Transverse colon (tissue), 4 donors: ENCODE data around the gene DCLRE1C. TPM values are rescaled to one million over a fixed set of nuclear protein-coding genes. Genes with fewer than 3 reads are reported as not detected.
A peak's percentile ranks its signal among the peaks of the same experiment; 100 is the strongest.
"Not testable (repeated sequence)": the region's sequence is repeated elsewhere in the genome, so short reads cannot be mapped to it uniquely, and the experiment has no call there.

Experiments used
- DNase-seq: peaks from one replicate; pipeline ENCODE4 v3.0.0-alpha.2; 2019
- H3K27ac ChIP-seq, 4 donors: fragments of 200-600 bp; sonication (generic); 2 replicates each; pipeline ENCODE4 v1.5.1; 2016 to 2018; ENCODE audit warnings: inconsistent platforms in 4 of 4
- H3K27me3 ChIP-seq: fragments of 200-600 bp; sonication (generic); 2 replicates; pipeline ENCODE4 v1.5.1; 2017; ENCODE audit warnings: inconsistent platforms
- H3K36me3 ChIP-seq, 4 donors: fragments of 200-600 bp; sonication (generic); 2 replicates each; pipeline ENCODE4 v1.5.1; 2017 to 2019; ENCODE audit warnings: inconsistent platforms in 4 of 4
- H3K4me1 ChIP-seq, 4 donors: fragments of 200-600 bp; sonication (generic); 2 replicates each; pipeline ENCODE4 v1.5.1; 2017 to 2020; ENCODE audit warnings: inconsistent platforms in 4 of 4
- H3K4me3 ChIP-seq, 4 donors: fragments of 200-600 bp; sonication (generic); 1 replicate in 1 of 4; 2 replicates in 3 of 4; pipeline versions ENCODE4 v1.5.1 to v1.6.1; 2017 to 2019; ENCODE audit warnings: inconsistent platforms in 4 of 4
- H3K9me3 ChIP-seq, 2 donors: fragments of 200-600 bp; sonication (generic); 2 replicates each; pipeline ENCODE4 v1.5.1; 2017 to 2019; ENCODE audit warnings: inconsistent platforms in 2 of 2
- CTCF ChIP-seq, 5 experiments: fragments of 200-600 bp in 3 of 5; fragments of 450-650 bp in 2 of 5; sonication (generic) in 3 of 5; IDR thresholded peaks; 1 replicate in 2 of 5; 2 replicates in 3 of 5; pipeline ENCODE4 v1.5.1; 2016 to 2017; ENCODE audit warnings: antibody characterized with exemption in 5 of 5, inconsistent platforms in 3 of 5, mild to moderate bottlenecking in 2 of 5, moderate library complexity in 1 of 5
- EP300 ChIP-seq: sonication (generic); formaldehyde crosslinking; IDR thresholded peaks from one replicate; pipeline ENCODE4 v1.6.1; 2017; ENCODE audit warnings: antibody characterized with exemption, low read depth
- POLR2A ChIP-seq: fragments of 450-650 bp; IDR thresholded peaks from one replicate; pipeline ENCODE4 v1.6.1; 2016; ENCODE audit warnings: antibody characterized with exemption, mild to moderate bottlenecking, moderate library complexity
- POLR2AphosphoS5 ChIP-seq, 3 donors: sonication (generic); formaldehyde crosslinking; IDR thresholded peaks; one replicate each; pipeline ENCODE4 v1.6.1; 2016; ENCODE audit warnings: antibody characterized with exemption in 3 of 3
- WGBS, 2 donors: methylation state at CpG; one replicate each; pipeline ENCODE4 v1.1.5; 2018; ENCODE audit warnings: low coverage in 1 of 2; 5-methylcytosine and 5-hydroxymethylcytosine counted together
- in situ Hi-C, 4 donors: fragments of 200-750 bp; cut with MboI; loops; one replicate each; pipeline versions ENCODE4 v1.15.0 to v1.15.1; 2017; ENCODE audit warnings: low sequenced_read_pairs in 3 of 4, low pct_ligation_motif_present in 1 of 4, low pct_unique_long_range_greater_than_20kb in 1 of 4
- intact Hi-C: fragments of 100-400 bp; cut with DNase I; formaldehyde crosslinking; loops from one replicate; pipeline ENCODE4 v1.15.1; 2023; ENCODE audit warnings: low total_unique reads
- total RNA-seq, 4 donors: library from RNA; depleted of rRNA; stranded (reverse); fragments of >200 nt; gene quantifications; one replicate each; pipeline ENCODE4 v1.1.0, GENCODE V29; 2016

Gene DCLRE1C
- total RNA-seq, 4 donors from 2014 or later = 10.0 to 61.3 (median 13.8) TPM

DNA sequence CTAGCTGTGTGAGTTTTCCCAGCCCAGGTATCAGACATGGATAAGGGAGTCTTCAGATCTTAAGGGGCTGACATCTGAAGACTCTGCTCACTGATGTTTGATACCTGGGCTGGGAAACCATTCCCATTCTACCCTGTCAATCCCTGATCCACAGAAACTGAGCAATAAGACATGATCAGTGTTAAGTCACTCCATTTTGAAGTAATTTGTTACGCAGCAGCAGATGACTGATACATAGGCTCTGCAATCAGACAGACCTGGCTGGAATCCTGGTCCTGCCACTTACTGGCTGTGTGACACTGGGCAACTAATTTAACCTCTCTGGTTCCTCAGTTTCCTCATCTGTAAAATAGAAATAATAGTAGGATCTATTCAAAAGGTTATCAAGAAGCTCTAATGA lies 6.6 kb downstream of the DCLRE1C start:
- no peak for DNase-seq
- Histone ChIP-seq H3K4me3 (no peak overlapping the region), H3K4me1 (peaks cover 0 to 17% (median 1%) of the 10 kb centered on the region in 4 donors), H3K36me3 (peaks cover 0 to 32% (median 14%) of the 10 kb centered on the region in 4 donors), H3K27me3 (no peaks in the 10 kb centered on the region), H3K9me3 (no peaks in the 10 kb centered on the region), H3K27ac (no peak overlapping the region)
- 92% methylated on average over 1 of the region's 1 CpG; no CpG with 5 or more reads in 1 of the 2 donors for WGBS, 2 donors
- TF ChIP-seq EP300 = no peak
- TF ChIP-seq POLR2A = no peak
- no peak for TF ChIP-seq POLR2AphosphoS5 (IDR thresholded peaks at IDR 0.05)
- TF ChIP-seq CTCF (IDR thresholded peaks at IDR 0.05) = no peak
- in situ Hi-C loops = no loop called here
- intact Hi-C loops = no loop called here

- in situ Hi-C loops = no loop called here
- no peak for DNase-seq
Measured at GRCh38 chr10:14945108-14945507, 8.8 kb downstream of the DCLRE1C start.

DNA sequence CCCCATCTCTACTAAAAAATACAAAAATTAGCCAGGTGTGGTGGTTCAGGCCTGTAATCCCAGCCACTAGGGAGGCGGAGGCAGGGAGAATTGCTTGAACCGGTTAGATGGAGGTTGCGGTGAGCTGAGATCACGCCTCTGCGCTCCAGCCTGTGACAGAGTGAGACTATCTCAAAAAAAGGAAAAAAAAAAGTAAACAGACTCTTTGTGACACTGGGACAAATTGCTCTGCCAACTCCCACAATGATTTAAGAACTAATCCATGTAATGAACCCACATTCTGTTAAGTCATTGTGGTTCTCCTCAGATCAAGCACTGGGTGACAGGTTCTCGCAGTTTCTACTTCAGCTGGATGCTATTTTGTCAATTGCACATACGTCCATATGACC lies 11.0 kb downstream of the DCLRE1C start:
- H3K9me3 ChIP-seq, H3K27me3 ChIP-seq, intact Hi-C loops, H3K4me3 ChIP-seq, in situ Hi-C loops, H3K4me1 ChIP-seq, DNase-seq, H3K27ac ChIP-seq: not testable (repeated sequence)
- 94 to 100% methylated on average over 2 to 7 of the region's 7 CpGs for WGBS, 2 donors
- H3K36me3 ChIP-seq = peaks cover 0 to 27% (median 13%) of the 10 kb centered on the region in 4 donors

More at GRCh38 chr10:14945108-14945507, 8.8 kb downstream of the DCLRE1C start:
- Histone ChIP-seq H3K4me1 (peaks cover 0 to 8% (median 0%) of the 10 kb centered on the region in 4 donors), H3K36me3 (peaks cover 0 to 32% (median 14%) of the 10 kb centered on the region in 4 donors), H3K9me3 (no peaks in the 10 kb centered on the region), H3K27me3 (no peaks in the 10 kb centered on the region), H3K27ac (no peak overlapping the region), H3K4me3 (no peak overlapping the region)
- 92 to 95% methylated on average over 5 of the region's 5 CpGs for WGBS, 2 donors
- no peak for TF ChIP-seq EP300
- TF ChIP-seq POLR2AphosphoS5 (IDR thresholded peaks at IDR 0.05) = no peak
- TF ChIP-seq POLR2A = no peak
- no peak for TF ChIP-seq CTCF (IDR thresholded peaks at IDR 0.05)
- intact Hi-C loops = no loop called here

DNA sequence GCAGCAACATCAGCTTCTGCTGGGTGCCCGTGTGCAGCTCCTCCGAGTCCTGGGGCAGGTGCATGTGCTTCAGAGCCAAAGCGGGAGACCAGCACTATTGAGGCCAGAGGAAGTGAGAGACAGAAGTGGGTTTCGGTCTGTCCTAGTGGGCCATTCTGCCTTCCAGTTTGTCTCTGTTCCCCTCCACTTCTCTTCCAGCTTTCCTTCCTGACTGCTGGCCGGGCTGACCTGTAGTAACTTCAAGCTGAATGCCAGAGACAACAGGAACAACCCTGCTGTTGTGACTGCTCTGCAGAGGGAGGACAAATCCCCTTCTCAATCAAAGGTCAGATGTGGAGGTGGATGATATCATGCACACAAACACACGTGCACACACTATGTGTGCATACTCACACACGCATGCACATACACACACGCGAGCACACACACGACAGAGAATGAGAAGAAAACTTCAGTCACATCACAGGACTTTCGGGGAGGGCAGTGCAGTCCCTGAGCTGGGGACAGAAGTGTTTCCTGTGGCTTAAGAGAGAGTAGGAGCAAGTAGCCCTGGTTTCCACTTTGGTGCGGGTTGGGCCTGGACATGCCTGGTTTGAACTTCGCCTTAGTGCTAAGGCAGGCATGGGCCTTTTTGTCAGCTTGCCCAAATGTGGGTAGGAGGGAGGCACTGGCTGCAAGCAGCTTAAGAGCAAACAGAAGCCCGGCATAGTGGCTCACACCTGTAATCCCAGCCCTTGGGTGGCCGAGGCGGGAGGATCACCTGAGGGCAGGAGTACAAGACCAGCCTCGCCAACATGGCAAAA lies 11.5 kb downstream of the DCLRE1C start:
- H3K4me1 ChIP-seq, intact Hi-C loops, in situ Hi-C loops, H3K4me3 ChIP-seq, H3K9me3 ChIP-seq, H3K27ac ChIP-seq, H3K27me3 ChIP-seq: not testable (repeated sequence)
- H3K36me3 ChIP-seq = peaks cover 0 to 22% (median 10%) of the 10 kb centered on the region in 4 donors
- WGBS, 2 donors = 81 to 84% methylated on average over 10 to 15 of the region's 17 CpGs
- peak; percentile 37 for DNase-seq

DNA sequence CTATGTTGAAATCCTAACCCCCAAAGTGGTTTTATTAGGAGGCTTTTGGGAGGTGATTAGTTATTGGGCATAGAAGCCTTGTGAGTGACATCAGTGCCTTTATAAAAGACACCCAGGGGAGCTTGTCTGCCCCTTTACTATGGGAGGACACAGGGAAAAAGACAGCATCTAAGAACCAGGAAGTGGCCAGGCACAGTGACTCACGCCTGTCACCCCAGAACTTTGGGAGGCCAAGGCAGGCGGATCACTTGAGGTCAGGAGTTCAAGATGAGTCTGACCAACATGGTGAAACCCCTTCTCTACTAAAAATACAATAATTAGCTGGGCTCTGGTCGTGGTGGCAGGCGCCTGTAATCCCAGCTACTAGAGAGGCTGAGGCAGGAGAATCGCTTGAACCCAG lies 14.9 kb downstream of the DCLRE1C start:
- H3K36me3 ChIP-seq = peaks cover 0 to 18% (median 9%) of the 10 kb centered on the region in 4 donors
- in situ Hi-C loops, H3K9me3 ChIP-seq, H3K4me1 ChIP-seq, H3K27ac ChIP-seq, H3K27me3 ChIP-seq, H3K4me3 ChIP-seq, intact Hi-C loops, DNase-seq: not testable (repeated sequence)
- 72% methylated on average over 2 of the region's 5 CpGs; no CpG with 5 or more reads in 1 of the 2 donors for WGBS, 2 donors
